Lung (tissue), 12 donors: ENCODE measurements around the gene NUDT4. TPM values are rescaled to one million over a fixed set of nuclear protein-coding genes. Genes with fewer than 3 reads are reported as not detected.
A peak's percentile ranks its signal among the peaks of the same experiment; 100 is the strongest.

Experiments used
- ATAC-seq: fragments of 200-7000 bp; cut with Tn5 transposase; one replicate; pipeline ENCODE4 v1.9.1; 2020; ENCODE audit warnings: moderate number of reproducible peaks; ENCODE audit not compliant: insufficient read depth, low FRiP score
- DNase-seq, 3 donors: peaks; one replicate each; pipeline ENCODE4 v3.0.0-alpha.2; 2013 to 2017
- H3K27ac ChIP-seq, 2 donors: one replicate each; pipeline ENCODE4 v1.5.1; 2013; ENCODE audit warnings: mild to moderate bottlenecking in 2 of 2, moderate library complexity in 2 of 2, control low read depth in 1 of 2, inconsistent platforms in 1 of 2, low read depth in 1 of 2, low read length in 1 of 2
- H3K27me3 ChIP-seq, 3 donors: one replicate each; pipeline ENCODE4 v1.5.1; 2013; ENCODE audit warnings: low read length in 2 of 3; ENCODE audit not compliant: control insufficient read depth in 3 of 3, insufficient read depth in 3 of 3
- H3K36me3 ChIP-seq, 4 donors: one replicate each; pipeline ENCODE4 v1.5.1; 2013; ENCODE audit warnings: low read length in 4 of 4, mild to moderate bottlenecking in 1 of 4, moderate library complexity in 1 of 4; ENCODE audit not compliant: control insufficient read depth in 4 of 4, insufficient read depth in 4 of 4
- H3K4me1 ChIP-seq, 5 donors: one replicate each; pipeline ENCODE4 v1.5.1; 2013; ENCODE audit warnings: low read length in 5 of 5, mild to moderate bottlenecking in 2 of 5, moderate library complexity in 1 of 5; ENCODE audit not compliant: control insufficient read depth in 5 of 5, insufficient read depth in 5 of 5
- H3K4me3 ChIP-seq: one replicate; pipeline ENCODE4 v1.5.1; 2013; ENCODE audit warnings: mild to moderate bottlenecking, control low read depth, moderate library complexity
- H3K9ac ChIP-seq, 2 donors: one replicate each; pipeline ENCODE4 v1.5.1; 2013; ENCODE audit warnings: low read length in 2 of 2, control low read depth in 1 of 2; ENCODE audit not compliant: insufficient read depth in 1 of 2
- H3K9me3 ChIP-seq, 4 donors: one replicate each; pipeline ENCODE4 v1.5.1; 2013; ENCODE audit warnings: low read length in 3 of 4, mild to moderate bottlenecking in 1 of 4, moderate library complexity in 1 of 4; ENCODE audit not compliant: control insufficient read depth in 4 of 4, insufficient read depth in 3 of 4
- CTCF ChIP-seq: IDR thresholded peaks from 2 replicates; pipeline ENCODE4 v1.5.1; 2012; ENCODE audit warnings: mild to moderate bottlenecking; ENCODE audit errors: control extremely low read depth, extremely low read depth
- WGBS, 2 donors: extraction: QIAGEN DNeasy Blood & Tissue Kit; methylation state at CpG; one replicate each; pipeline ENCODE4 v1.1.7; 2013; 5-methylcytosine and 5-hydroxymethylcytosine counted together
- polyA plus RNA-seq, 2 donors: library from polyadenylated mRNA; stranded (reverse); fragments of 200-250 nt; gene quantifications; one replicate each; pipeline ENCODE4 v1.2.1, GENCODE V29; 2013
- total RNA-seq, 2 donors: library from RNA; depleted of rRNA in 1 of 2; stranded (reverse); fragments of >200 nt in 1 of 2; gene quantifications; one replicate each; pipeline ENCODE4 v1.2.1, GENCODE V29; 2014 to 2021
- donor health status: control.
- donor health status: control.
- donor health status: Bipolar disorder and iron deficiency.
- donor health status: healthy.
- donor health status: DM: yes; HTN: yes; CAD: no.

Gene NUDT4
- total and polyA plus RNA-seq, 4 donors: 20.8 to 102 (median 39.3) TPM

- H3K4me1 ChIP-seq: peaks cover 4 to 27% (median 17%) of the 10 kb centered on the region in 5 donors
- TF ChIP-seq CTCF: peak; percentile 43
- no peak overlapping the region for H3K27ac ChIP-seq
- H3K27me3 ChIP-seq: no peaks in the 10 kb centered on the region
- 37 to 42% methylated on average over 1 of the region's 1 CpG for WGBS, 2 donors
- H3K9me3 ChIP-seq: no peaks in the 10 kb centered on the region
- no peak overlapping the region for H3K4me3 ChIP-seq
- H3K9ac ChIP-seq: no peak overlapping the region
- peak in 2 of 3 donors; percentile 74 to 77 for DNase-seq
- H3K36me3 ChIP-seq: no peaks in the 10 kb centered on the region
- no peak for ATAC-seq
These were observed 41.8 kb downstream of the NUDT4 start for GRCh38 chr12:93419388-93420034.

DNA sequence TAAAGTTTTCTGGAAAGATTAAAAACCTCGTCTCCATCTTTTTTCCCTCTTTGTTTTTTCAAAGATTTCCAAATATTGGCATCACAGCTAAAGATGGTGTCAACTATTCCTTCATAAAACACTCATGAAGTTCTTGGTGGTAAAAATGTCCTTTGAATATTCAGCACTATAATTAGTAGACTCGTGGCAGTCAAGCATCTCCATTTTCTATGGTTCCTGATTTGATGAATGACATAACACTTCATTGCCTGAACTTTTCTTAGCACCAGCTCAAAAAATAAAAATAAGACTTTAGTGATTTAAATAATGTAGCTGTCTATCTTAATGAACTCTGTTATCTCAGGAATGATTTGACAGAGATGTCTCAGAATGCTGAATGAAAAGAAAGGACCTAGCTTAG, 44.3 kb downstream of the NUDT4 start:
- H3K36me3 ChIP-seq: no peaks in the 10 kb centered on the region
- H3K9me3 ChIP-seq: no peaks in the 10 kb centered on the region
- no peaks in the 10 kb centered on the region for H3K27me3 ChIP-seq
- TF ChIP-seq CTCF: no peak
- DNase-seq: no peak
- whole genome bisulfite sequencing, 2 donors: 41 to 55% methylated on average over 2 of the region's 2 CpGs
- ATAC-seq: no peak
- H3K9ac ChIP-seq: no peak overlapping the region
- no peak overlapping the region for H3K27ac ChIP-seq
- H3K4me1 ChIP-seq: peaks cover 4 to 47% (median 29%) of the 10 kb centered on the region in 5 donors
- no peak overlapping the region for H3K4me3 ChIP-seq

GRCh38 chr12:93425736-93426411, 48.1 kb downstream of the NUDT4 start:
- TF ChIP-seq CTCF: no peak
- Histone ChIP-seq H3K9ac (peak overlapping the region in 1 of 2 donors; percentile 40), H3K27me3 (no peaks in the 10 kb centered on the region), H3K9me3 (no peaks in the 10 kb centered on the region), H3K4me3 (no peak overlapping the region), H3K27ac (peak overlapping the region in 1 of 2 donors; percentile 21), H3K36me3 (no peaks in the 10 kb centered on the region), H3K4me1 (peaks cover 6 to 64% (median 36%) of the 10 kb centered on the region in 5 donors)
- DNase-seq (peak in 2 of 3 donors; percentile 80 to 83), ATAC-seq (no peak)
- WGBS, 2 donors: 58 to 59% methylated on average over 8 of the region's 8 CpGs
